H4 (cell line): ENCODE data around the gene ZNF578. TPM values are rescaled to one million over a fixed set of nuclear protein-coding genes. Genes with fewer than 3 reads are reported as not detected.
"Not testable (repeated sequence)": the region's sequence is repeated elsewhere in the genome, so short reads cannot be mapped to it uniquely, and the experiment has no call there.

Experiments
- DNase-seq: peaks from one replicate; pipeline ENCODE4 v3.0.0-alpha.2; 2015; ENCODE audit warnings: low spot score
- total RNA-seq: library from RNA; depleted of rRNA; stranded (reverse); fragments of >200 nt; shearing (Covaris generic); gene quantifications from 2 replicates; pipeline ENCODE4 v1.2.3, GENCODE V29; 2014; rRNA removed

ZNF578 gene
- total RNA-seq = 0.33 TPM in 1 of 2 replicates, not detected in the other

DNA sequence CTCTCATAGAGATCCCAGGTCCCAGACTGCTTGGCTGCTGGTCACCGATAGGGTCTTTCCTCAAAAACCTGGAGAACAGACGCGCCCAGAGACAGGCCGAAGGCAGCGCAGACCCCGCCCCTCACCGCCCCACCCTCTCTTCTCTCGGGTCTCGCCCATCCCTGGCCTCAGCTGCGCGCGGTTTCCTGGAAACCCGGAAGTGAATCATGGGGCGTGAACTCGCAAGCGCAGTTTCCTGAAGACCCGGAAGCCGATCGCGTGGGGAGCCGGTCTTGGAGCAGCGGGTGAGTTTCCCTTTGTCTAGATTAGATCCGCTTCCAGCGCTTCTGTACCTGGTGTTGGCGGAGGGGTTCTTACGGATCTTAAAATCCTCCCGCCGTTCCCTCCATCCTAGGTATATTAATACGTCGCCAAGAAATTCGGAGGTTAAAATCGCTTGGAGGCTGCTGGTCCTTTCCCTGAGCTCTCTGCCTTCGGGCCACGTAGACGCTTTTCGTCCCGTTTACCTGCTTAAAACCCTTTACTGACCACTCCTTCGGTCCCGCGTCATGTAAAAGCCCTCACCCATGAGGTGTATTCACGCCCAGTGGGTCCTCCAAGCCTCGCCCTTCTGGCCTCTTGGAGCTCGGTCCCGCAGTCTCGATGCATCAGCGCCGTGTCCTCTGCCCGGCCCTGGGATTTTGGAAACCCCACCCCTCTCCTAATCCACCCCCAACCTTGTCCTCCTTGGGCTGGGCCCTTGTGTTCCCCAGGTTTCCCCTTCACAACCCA lies at the start of gene ZNF578:
TSS of gene ZNF578 (plus strand) at position 230 of the 771 bp plus-strand sequence. CDS start 48,293 bp downstream, outside the sequence.
- DNase-seq = peak; percentile 74

DNA sequence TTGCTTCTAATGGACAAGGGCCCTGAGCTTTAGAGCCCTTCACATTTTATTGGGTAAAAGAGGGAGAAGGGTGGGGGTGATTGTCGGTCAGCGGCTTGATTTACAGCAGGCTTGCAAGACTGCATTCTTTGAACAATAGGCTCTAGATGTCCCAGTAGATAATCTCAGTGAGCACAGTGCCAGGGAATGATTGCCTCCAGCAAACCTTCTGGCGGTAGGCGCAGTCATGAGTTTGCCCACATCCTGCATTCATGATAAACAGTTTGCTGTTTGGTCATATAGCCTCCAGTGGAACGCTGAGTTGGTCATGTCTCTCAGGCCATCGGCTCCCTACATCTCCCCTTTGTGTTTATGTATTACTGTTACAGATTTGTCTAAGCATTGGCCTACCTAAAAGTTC lies 43.1 kb upstream of the ZNF578 start:
- DNase-seq = no peak

- DNase-seq = no peak
These were observed 37.6 kb upstream of the ZNF578 start for GRCh38 chr19:52415711-52416110.

DNA sequence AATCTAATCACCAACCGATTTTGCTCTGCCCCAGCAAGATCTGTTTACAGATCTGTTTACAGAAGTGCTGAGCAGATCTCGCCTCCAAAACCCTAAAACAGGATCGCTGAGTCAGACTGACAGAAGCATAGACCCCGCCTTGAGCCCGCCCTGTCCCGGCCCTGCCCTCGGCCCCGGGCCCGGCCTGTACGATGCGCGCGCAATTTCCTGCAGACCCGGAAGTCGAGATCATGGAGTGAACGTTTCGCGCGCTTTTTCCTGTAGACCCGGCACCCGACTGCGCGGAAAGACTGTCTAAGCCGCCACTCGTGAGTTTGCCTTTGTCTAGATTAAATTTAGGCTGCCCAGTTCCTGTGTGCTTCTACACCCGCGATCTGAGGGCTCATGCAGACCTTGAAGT lies 24.4 kb upstream of the ZNF578 start, which contains the start of gene ZNF534:
TSS of gene ZNF534 (plus strand) at position 212 of the 400 bp plus-strand sequence. CDS start 2,327 bp downstream, outside the sequence.
- DNase-seq = no peak

GRCh38 chr19:52442179-52442578 lies 11.2 kb upstream of the ZNF578 start:
- DNase-seq = no peak

- DNase-seq = no peak
These were observed 8.8 kb upstream of the ZNF578 start for GRCh38 chr19:52444506-52444905.

GRCh38 chr19:52451241-52451640 lies 2.1 kb upstream of the ZNF578 start:
- DNase-seq = no peak

DNA sequence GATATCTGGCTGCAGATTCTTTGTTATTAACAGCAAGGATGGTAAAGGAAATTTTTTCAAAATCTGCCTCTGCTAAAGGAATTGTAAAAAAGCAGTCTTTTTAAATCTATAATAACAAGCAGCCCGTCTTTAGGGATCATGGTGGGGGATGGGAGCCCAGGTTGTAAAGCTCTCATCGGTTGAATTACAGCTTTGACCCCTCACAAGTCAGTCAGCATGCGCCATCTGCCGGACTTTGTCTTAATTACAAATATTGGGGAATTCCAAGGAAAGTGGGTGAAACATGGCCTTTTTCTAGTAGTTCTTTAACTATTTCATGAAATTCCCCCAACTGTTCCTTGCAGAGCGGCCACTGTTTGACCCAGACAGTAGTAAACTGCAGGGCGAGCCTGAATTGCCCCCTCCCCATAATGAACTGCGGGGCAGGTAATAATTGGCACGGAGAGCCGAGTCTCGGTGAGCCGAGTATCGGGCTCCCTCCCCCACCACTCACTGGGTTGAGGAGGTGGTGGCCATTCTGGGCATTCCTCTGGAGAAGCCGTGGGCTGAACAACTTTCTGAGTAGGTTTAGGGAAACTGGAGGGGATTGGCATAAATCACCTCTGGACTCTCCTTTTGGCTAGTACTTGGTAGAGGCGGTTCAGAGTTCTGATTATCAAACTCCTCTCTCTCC lies 11.6 kb downstream of the ZNF578 start:
- no peak for DNase-seq

GRCh38 chr19:52473655-52474350 lies 20.4 kb downstream of the ZNF578 start:
- DNase-seq = no peak

DNA sequence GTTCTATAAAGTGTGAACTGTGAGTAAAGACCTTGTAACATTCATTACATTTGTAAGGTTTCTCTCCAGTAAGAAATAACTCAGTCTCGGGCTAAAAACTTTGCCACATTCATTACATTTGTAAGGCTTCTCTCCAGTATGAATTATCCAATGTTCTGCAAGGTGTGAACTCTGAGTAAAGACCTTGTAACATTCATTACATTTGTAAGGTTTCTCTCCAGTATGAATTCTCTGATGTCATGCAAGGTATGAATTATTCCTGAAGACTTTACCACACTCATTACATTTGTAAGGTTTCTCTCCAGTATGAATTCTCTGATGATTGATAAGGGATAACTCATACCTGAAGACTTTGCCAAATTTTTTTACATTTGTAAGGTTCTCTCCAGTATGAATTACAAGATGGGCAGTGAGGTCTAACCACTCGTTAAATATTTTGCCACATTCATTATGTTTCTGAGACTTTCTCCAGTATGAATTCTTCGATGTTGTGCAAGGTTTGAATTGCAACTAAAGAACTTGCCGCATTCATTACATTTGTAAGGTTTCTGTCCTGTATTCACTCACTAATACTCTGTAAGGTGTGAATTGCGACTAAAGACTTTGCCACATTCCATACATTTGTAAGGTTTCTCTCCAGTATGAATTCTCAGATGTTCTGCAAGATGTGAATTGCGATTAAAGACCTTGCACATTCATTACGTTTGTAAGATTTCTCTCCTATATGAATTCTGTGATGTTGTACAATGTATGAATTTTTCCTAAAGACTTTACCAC lies 21.2 kb downstream of the ZNF578 start:
- no peak for DNase-seq

DNA sequence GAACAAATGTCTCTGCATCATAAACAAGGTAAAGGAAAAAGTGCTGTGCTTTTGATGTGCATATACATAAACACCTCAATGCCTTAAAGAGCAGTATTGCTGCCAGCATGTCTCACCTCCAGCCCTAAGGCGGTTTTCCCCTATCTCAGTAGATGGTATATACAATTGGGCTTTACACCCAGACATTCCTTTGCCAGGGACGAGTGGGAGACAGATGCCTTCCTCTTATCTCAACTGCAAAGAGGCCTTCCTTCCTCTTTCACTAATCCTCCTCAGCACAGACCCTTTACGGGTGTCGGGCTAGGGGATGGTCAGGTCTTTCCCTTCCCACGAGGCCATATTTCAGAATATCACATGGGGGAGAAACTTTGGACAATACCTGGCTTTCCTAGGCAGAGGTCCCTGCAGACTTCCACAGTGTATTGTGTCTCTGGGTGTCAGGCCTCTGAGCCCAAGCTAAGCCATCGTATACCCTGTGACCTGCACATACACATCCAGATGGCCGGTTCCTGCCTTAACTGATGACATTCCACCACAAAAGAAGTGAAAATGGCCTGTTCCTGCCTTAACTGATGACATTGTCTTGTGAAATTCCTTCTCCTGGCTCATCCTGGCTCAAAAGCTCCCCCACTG lies 30.9 kb downstream of the ZNF578 start:
- not testable (repeated sequence) for DNase-seq

GRCh38 chr19:52485064-52485463 lies 31.7 kb downstream of the ZNF578 start:
- not testable (repeated sequence) for DNase-seq

DNA sequence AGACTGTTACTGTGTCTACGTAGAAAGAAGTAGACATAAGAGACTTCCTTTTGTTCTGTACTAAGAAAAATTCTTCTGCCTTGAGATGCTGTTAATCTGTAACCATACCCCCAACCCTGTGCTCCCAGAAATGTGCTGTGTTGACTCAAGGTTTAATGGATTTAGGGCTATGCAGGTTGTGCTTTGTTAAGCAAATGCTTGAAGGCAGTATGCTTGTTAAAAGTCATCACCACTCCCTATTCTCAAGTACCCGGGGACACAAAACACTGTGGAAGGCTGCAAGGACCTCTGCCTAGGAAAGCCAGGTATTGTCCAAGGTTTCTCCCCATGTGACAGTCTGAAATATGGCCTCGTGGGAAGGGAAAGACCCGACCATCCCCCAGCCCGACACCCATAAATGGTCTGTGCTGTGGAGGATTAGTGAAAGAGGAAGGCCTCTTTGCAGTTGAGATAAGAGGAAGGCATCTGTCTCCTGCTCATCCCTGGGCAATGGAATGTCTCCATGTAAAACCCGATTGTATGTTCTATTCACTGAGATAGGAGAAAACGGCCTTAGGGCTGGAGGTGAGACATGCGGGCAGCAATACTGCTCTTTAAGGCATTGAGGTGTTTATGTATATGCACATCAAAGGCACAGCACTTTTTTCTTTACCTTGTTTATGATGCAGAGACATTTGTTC lies 32.3 kb downstream of the ZNF578 start:
- not testable (repeated sequence) for DNase-seq

DNA sequence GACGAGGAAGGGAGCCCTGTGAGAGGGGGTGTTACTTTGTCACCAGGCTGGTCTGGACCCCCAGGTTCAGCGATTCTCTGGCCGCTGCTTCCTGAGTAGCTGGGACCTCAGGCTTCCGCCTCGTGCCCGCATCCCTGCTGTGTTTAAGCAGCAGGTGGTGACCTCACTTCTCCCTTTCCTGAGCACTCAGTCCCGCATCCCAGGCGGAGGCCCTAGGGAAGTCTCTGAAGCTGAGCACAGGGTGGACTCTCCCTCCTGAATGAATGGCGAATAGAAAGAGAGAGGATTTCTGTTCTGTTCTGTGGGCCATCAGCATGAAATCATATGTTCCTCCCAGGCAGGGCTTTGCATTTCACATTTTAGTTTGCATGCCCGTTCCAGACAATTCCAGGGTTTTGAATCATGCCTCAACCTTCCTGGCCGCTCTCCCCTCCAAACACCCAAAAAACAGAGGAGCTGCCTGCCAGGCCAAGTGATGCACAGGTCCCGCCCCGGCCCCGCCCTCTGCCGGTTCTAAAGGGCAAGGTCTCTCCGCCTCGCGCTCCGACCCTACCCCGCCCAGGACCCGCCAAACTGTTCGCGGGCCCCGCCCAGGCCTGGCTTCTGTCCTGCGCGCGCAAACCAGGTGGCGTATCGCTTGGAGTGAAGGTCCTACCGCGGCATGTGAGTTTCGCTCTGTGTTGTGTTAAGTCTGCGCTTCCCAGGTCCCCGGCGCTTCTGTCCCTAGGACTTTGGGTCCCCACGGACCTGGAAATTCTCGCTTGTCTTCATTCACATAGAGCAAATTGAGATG lies 39.0 kb downstream of the ZNF578 start:
- no peak for DNase-seq

DNA sequence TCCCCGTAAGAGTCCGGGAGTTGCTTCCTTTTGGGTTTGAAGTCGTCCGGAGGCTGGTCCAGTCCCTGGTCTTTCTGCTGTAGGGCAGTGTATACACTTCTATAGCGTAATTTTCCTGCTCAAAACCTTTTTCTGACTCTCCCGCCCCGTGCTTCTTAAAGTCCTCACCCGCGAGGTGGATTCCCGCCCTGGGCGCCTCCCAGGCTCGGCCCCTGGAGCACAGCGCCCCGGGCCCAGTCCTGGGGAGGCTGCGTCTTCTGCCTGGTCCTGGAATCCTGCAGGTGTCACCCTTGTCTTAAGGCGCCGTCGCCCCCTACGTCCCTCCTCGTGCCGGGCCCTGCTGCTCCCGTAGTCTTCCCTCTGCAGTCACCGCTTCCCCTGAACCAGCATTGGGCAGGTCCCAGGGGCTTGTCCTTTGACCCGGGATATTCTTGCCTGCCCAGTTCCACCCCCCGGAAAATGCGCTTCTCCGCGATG lies 39.7 kb downstream of the ZNF578 start:
- no peak for DNase-seq

DNA sequence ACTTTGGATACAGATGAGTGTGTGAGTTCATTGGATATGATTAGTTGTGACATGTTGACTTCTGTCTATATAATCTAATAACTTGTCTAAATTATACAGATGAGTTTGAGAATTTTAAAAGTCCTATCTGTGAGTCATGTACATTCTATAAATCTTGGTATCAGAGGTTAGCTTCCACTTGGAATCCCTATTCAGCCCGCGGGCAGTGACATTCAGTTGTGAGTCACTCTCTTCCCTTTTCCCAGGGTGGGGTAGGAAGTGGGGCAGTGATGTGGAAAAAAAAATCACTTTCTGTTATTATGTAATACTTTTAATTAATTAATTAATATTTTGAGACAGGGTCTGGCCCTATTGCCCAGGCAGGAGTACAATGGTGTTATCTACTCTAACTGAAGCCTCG lies 41.2 kb downstream of the ZNF578 start:
- DNase-seq = peak; percentile 12

- DNase-seq = no peak
These were observed 45.2 kb downstream of the ZNF578 start for GRCh38 chr19:52498571-52498970.

- DNase-seq = not testable (repeated sequence)
These were observed 47.1 kb downstream of the ZNF578 start for GRCh38 chr19:52500474-52500873.

GRCh38 chr19:52500991-52501390 lies 47.6 kb downstream of the ZNF578 start:
- not testable (repeated sequence) for DNase-seq
